DOHH2 (cell line): ENCODE data around the gene SEC62.

ENCODE experiments used
- H3F3A ChIP-seq: fragments of 200-600 bp; sonication (generic), shearing (Covaris generic); 2 replicates; pipeline ENCODE4 v1.6.0; 2016; ENCODE audit warnings: antibody characterized with exemption, mild to moderate bottlenecking; ENCODE audit not compliant: control insufficient read depth, insufficient read depth
- H3K27ac ChIP-seq: fragments of 200-600 bp; sonication (generic); 2 replicates; pipeline ENCODE4 v1.5.1; 2014; ENCODE audit warnings: low read depth, mild to moderate bottlenecking, low read length, moderate library complexity
- H3K27me3 ChIP-seq: fragments of 200-600 bp; sonication (generic); 2 replicates; pipeline ENCODE4 v1.6.1; 2014; ENCODE audit warnings: mild to moderate bottlenecking, low read length, mixed read lengths; ENCODE audit not compliant: control insufficient read depth
- H3K36me3 ChIP-seq: fragments of 200-600 bp; sonication (generic); 2 replicates; pipeline ENCODE4 v1.6.1; 2014; ENCODE audit warnings: mild to moderate bottlenecking, low read length, moderate library complexity, mixed read lengths; ENCODE audit not compliant: control insufficient read depth
- H3K4me1 ChIP-seq: fragments of 200-600 bp; sonication (generic); 2 replicates; pipeline ENCODE4 v1.6.1; 2014; ENCODE audit warnings: mild to moderate bottlenecking, low read length, mixed read lengths; ENCODE audit not compliant: control insufficient read depth
- H3K4me2 ChIP-seq: fragments of 200-600 bp; sonication (generic); 2 replicates; pipeline ENCODE4 v1.6.0; 2014; ENCODE audit warnings: mild to moderate bottlenecking, low read length, moderate library complexity
- H3K4me3 ChIP-seq: fragments of 200-600 bp; sonication (generic); 2 replicates; pipeline ENCODE4 v1.5.1; 2014; ENCODE audit warnings: mild to moderate bottlenecking, low read length, mixed read lengths
- H3K79me2 ChIP-seq: fragments of 200-600 bp; sonication (generic); 2 replicates; pipeline ENCODE4 v1.6.1; 2014; ENCODE audit warnings: mild to moderate bottlenecking, low read length, mixed read lengths; ENCODE audit not compliant: control insufficient read depth
- H3K9me2 ChIP-seq: fragments of 200-600 bp; sonication (generic); replicated peaks from 2 replicates; pipeline ENCODE4 v1.6.1; 2014; ENCODE audit warnings: mild to moderate bottlenecking, low read length, mixed read lengths; ENCODE audit not compliant: control insufficient read depth
- H3K9me3 ChIP-seq: fragments of 200-600 bp; sonication (generic); 2 replicates; pipeline ENCODE4 v1.6.1; 2014; ENCODE audit warnings: antibody characterized with exemption, low read length, mixed read lengths; ENCODE audit not compliant: control insufficient read depth, insufficient read depth
- H4K20me1 ChIP-seq: fragments of 200-600 bp; sonication (generic); 2 replicates; pipeline ENCODE4 v1.6.0; 2014; ENCODE audit warnings: low read depth, mild to moderate bottlenecking, antibody characterized with exemption, low read length, moderate library complexity; ENCODE audit not compliant: control insufficient read depth, insufficient read depth
- EZH2phosphoT487 ChIP-seq: fragments of 200-600 bp; sonication (generic); IDR thresholded peaks from 2 replicates; pipeline ENCODE4 v1.6.1; 2017; ENCODE audit warnings: borderline replicate concordance, mild to moderate bottlenecking, antibody characterized with exemption, low read length, moderate library complexity, mixed read lengths
- TF ChIP-seq, protein P1 (sequence below): fragments of 200-600 bp; sonication (generic); IDR thresholded peaks from one replicate; pipeline ENCODE4 v1.5.1; 2014; ENCODE audit warnings: antibody characterized with exemption, mild to moderate bottlenecking, low read depth, low read length; ENCODE audit not compliant: poor library complexity, severe bottlenecking

SEC62 gene

DNA sequence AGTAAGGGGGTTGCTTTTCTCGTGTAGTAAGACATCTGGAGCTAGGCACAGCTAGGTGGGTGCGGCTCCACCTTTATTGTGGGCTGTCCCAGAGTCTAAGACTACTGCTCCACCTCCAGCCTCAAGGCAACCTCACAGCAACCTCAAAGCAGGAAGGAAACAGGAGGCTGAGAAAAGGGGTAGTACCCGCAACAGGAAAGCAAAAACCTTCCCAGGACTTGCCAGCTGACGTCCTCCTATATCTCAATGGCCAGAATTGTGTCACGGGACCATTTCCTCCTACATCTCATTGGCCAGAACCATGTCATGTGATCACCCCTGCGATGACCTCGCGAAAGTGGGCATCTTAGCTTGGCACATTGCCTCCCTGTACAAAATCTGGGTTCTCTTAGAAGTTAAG lies 66.9 kb downstream of the SEC62 start:
- Histone ChIP-seq H3K9me2 (no peaks in the 10 kb centered on the region), H3K27me3 (no peaks in the 10 kb centered on the region), H3F3A (no peaks in the 10 kb centered on the region), H3K4me1 (peaks cover 12% of the 10 kb centered on the region), H3K4me2 (no peak overlapping the region), H3K4me3 (no peak overlapping the region), H3K36me3 (no peaks in the 10 kb centered on the region), H3K27ac (no peak overlapping the region), H3K9me3 (no peaks in the 10 kb centered on the region), H3K79me2 (no peaks in the 10 kb centered on the region), H4K20me1 (no peaks in the 10 kb centered on the region)
- TF ChIP-seq, protein P1, sequence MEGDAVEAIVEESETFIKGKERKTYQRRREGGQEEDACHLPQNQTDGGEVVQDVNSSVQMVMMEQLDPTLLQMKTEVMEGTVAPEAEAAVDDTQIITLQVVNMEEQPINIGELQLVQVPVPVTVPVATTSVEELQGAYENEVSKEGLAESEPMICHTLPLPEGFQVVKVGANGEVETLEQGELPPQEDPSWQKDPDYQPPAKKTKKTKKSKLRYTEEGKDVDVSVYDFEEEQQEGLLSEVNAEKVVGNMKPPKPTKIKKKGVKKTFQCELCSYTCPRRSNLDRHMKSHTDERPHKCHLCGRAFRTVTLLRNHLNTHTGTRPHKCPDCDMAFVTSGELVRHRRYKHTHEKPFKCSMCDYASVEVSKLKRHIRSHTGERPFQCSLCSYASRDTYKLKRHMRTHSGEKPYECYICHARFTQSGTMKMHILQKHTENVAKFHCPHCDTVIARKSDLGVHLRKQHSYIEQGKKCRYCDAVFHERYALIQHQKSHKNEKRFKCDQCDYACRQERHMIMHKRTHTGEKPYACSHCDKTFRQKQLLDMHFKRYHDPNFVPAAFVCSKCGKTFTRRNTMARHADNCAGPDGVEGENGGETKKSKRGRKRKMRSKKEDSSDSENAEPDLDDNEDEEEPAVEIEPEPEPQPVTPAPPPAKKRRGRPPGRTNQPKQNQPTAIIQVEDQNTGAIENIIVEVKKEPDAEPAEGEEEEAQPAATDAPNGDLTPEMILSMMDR = no peak
- no peak for TF ChIP-seq EZH2phosphoT487

DNA sequence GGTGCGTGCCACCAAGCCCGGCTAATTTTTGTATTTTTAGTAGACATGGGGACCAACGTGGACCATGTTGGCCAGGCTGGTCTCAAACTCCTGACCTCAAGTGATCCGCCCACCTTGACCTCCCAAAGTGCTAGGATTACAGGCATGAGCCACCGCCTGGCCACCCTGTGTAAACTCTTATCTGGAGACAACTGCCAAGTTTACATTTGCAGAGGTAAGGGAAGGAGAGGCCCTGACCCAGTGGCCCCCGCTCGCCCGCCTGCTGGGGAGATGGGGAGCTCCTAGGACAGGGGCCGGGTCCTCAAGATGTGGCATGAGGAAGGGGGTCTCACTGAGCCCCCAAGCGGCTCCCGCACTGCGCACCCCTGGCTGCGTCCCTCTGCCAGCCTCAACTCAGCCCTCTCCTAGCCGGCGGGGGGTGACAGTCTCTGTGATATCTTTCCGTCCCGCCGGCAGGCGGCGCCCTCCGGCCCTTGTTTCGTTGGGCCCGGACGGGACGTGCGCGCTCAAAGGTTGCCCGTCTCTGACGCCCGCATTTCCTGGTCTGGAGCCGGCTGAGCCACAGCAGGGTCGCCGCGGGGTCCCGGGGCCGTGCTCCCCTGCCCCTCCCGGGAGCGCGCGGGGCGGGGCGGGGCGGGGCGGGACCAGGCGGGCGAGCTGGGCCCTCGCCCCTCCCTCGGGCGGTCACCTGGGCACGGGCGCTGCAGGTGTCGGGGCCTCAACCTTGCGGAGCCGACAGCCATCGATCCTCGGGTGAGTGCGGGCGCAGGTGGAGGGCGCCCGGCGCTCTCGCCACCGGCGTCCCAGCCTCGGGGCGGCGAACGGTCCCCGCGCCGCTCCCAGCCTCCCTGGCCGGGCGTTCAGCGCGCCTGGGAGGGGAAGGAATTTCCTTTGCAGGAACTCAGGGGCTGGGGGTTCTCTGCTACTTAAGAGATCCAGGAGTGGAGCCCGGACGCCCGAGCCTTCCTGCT lies 71.1 kb downstream of the SEC62 start, which contains the start of gene GPR160:
Gene GPR160 (plus strand): TSS at position 533 of the 971 bp plus-strand sequence. CDS start 45,978 bp downstream, outside the sequence.
- peak within 1 kb of the TSS; percentile 63 for H3K4me2 ChIP-seq
- no peaks in the 10 kb centered on the region for H3K36me3 ChIP-seq
- H3K27ac ChIP-seq = no peak within 1 kb of the TSS

DNA sequence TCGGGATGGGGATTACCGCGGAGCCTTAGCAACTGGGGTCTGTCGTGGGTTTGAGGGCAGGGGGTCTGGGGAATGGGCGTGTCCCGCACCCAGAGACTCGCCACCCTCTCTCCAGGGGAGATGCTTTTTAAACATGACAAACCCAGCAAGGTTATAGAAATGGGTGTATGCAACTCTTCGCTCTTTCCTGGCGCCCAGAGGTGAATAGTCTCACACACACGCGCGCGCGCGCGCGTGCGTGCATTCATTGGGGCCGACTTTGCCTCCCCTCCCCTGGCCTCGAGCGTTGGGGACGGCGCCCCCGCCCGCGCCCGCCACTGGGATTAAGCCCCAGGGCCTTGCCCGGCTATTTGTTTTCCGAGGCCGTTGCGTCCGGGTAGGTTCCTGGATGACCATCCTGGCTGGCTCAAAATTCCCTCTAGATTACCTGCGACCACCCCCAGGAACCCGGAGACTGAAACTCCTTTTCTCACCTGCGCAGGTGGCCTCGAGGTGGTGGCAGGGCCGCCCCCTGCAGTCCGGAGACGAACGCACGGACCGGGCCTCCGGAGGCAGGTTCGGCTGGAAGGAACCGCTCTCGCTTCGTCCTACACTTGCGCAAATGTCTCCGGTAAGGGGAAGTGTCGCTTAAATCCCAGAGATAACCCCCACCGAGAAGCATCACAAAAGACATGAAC lies 72.0 kb downstream of the SEC62 start:
- Histone ChIP-seq H3K4me1 (peaks cover 16% of the 10 kb centered on the region), H3K9me2 (no peaks in the 10 kb centered on the region), H3K79me2 (no peaks in the 10 kb centered on the region), H3F3A (peaks cover 9% of the 10 kb centered on the region; the same call in 1 of the 2 replicates), H3K27ac (no peak overlapping the region), H4K20me1 (no peaks in the 10 kb centered on the region), H3K9me3 (no peaks in the 10 kb centered on the region), H3K4me3 (peak overlapping the region; percentile 74), H3K36me3 (no peaks in the 10 kb centered on the region), H3K4me2 (peak overlapping the region; percentile 63), H3K27me3 (no peaks in the 10 kb centered on the region)
- TF ChIP-seq EZH2phosphoT487 = no peak
- TF ChIP-seq, protein P1 = peak; percentile 60

More for the DNA sequence above, 71.1 kb downstream of the SEC62 start, which contains the start of gene GPR160:
- peaks cover 21% of the 10 kb centered on the region for H3K4me1 ChIP-seq
- TF ChIP-seq, protein P1 = peak; percentile 77
- TF ChIP-seq EZH2phosphoT487 = no peak
- peak within 1 kb of the TSS; percentile 74 for H3K4me3 ChIP-seq
- H4K20me1 ChIP-seq = no peaks in the 10 kb centered on the region
- H3K9me3 ChIP-seq = no peaks in the 10 kb centered on the region
- no peaks in the 10 kb centered on the region for H3K9me2 ChIP-seq
- H3K27me3 ChIP-seq = no peaks in the 10 kb centered on the region
- peaks cover 9% of the 10 kb centered on the region; the same call in 1 of the 2 replicates for H3F3A ChIP-seq
- no peaks in the 10 kb centered on the region for H3K79me2 ChIP-seq
